GM12872 (cell line): ENCODE measurements around the gene IL17RC.

Experiments used
- TF ChIP-seq, protein P1 (sequence below): IDR thresholded peaks from 3 replicates; pipeline ENCODE4 v1.5.1; 2011; ENCODE audit warnings: low read depth, mild to moderate bottlenecking, low read length, moderate library complexity; ENCODE audit not compliant: insufficient read depth

Gene IL17RC

DNA sequence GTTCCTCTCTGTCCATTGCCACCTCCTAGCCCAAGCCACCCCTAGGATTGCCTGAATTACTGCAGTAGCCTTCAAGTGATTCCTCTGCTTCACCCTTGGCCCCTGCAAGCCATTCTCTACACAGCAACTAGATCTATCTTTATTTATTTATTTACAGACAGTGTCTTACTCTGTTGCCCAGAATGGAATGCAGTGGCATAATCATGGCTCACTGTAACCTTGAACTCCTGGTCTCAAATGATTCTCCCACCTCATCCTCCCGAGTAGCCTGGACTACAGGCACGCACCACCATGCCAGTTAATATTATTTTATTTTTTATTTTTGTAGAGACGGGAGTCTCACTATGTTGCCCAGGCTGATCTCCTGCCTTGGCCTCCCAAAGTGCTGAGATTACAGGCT, 28.4 kb upstream of the IL17RC start:
- TF ChIP-seq, protein P1, sequence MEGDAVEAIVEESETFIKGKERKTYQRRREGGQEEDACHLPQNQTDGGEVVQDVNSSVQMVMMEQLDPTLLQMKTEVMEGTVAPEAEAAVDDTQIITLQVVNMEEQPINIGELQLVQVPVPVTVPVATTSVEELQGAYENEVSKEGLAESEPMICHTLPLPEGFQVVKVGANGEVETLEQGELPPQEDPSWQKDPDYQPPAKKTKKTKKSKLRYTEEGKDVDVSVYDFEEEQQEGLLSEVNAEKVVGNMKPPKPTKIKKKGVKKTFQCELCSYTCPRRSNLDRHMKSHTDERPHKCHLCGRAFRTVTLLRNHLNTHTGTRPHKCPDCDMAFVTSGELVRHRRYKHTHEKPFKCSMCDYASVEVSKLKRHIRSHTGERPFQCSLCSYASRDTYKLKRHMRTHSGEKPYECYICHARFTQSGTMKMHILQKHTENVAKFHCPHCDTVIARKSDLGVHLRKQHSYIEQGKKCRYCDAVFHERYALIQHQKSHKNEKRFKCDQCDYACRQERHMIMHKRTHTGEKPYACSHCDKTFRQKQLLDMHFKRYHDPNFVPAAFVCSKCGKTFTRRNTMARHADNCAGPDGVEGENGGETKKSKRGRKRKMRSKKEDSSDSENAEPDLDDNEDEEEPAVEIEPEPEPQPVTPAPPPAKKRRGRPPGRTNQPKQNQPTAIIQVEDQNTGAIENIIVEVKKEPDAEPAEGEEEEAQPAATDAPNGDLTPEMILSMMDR: no peak

- TF ChIP-seq, protein P1: no peak
Measured at GRCh38 chr3:9889405-9889804, 27.5 kb upstream of the IL17RC start.

GRCh38 chr3:9890249-9891071, 26.4 kb upstream of the IL17RC start, which contains the start of gene JAGN1:
Gene JAGN1 (plus strand): TSS chr3:9890610. CDS start chr3:9890723, 113 bp downstream.
- TF ChIP-seq, protein P1: no peak

DNA sequence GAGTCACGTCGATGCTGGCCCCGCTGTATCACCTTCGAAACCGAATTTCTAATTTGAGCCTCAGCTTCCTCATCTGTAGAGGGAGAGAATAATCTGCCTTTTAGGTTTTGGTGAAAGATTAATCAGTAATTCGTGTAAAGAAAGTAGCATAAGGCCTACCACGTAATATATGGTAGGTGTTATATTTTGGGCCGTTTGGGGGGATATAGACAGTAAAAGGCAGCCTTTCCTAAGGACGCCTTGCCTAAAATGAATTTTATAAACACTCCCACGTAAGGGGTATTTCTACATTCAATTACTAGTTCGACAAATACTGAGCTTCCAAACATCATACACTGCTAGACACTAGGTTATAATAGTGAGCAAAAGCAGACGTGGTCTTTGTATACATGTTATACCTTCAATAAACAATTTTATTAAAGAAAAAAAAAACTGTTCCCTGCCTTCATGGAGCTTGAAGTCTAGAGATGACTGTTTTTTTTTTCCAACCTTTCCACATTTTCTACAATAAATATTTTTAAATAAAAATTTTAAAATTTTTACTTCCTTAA, 25.8 kb upstream of the IL17RC start:
- TF ChIP-seq, protein P1: no peak

DNA sequence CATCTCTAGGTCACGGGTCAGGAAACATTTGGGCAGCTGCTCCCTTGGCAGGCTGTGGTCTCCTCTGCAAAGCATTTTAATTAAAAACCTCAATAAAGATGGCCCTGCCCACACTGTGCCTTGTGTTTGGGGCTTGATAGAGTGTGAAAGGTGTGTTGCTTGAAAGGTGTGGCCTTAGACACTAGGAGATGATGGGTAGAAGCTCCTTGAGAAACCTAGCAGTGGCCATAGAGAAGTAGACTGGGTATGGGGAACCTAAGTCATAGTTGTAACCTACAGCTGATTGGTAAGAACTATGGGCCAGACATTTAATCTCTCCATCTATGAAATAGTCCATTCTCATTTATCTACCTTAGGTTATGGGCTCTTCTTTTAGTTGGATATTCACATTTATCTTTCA, 23.2 kb upstream of the IL17RC start:
- TF ChIP-seq, protein P1: no peak

- TF ChIP-seq, protein P1: no peak
Measured at GRCh38 chr3:9897408-9898372, 19.2 kb upstream of the IL17RC start.
